Mesenchymal stem cell (in vitro differentiated cells and primary cell): ENCODE measurements around the gene PIGO.
A peak's percentile ranks its signal among the peaks of the same experiment; 100 is the strongest.

Experiments used
- DNase-seq: peaks from one replicate; pipeline ENCODE4 v3.0.0-alpha.2; 2013
- H2AFZ ChIP-seq: one replicate; pipeline ENCODE4 v1.6.1; 2013; ENCODE audit warnings: low read depth, mild to moderate bottlenecking, control low read depth, inconsistent platforms, low read length, moderate library complexity
- H2AK5ac ChIP-seq: 2 replicates; pipeline ENCODE4 v1.6.1; 2013; ENCODE audit warnings: low read length, moderate library complexity, mild to moderate bottlenecking, inconsistent platforms; ENCODE audit not compliant: severe bottlenecking
- H2BK120ac ChIP-seq: one replicate; pipeline ENCODE4 v1.6.1; 2013; ENCODE audit warnings: low read depth, mild to moderate bottlenecking, inconsistent platforms, low read length, moderate library complexity
- H2BK12ac ChIP-seq, 2 experiments: one replicate each; pipeline ENCODE4 v1.6.1; 2013; ENCODE audit warnings: inconsistent platforms in 2 of 2, low read length in 2 of 2, mild to moderate bottlenecking in 2 of 2, moderate library complexity in 2 of 2, control low read depth in 1 of 2
- H2BK15ac ChIP-seq: one replicate; pipeline ENCODE4 v1.6.1; 2013; ENCODE audit warnings: mild to moderate bottlenecking, low read depth, inconsistent platforms; ENCODE audit not compliant: poor library complexity, severe bottlenecking
- H2BK5ac ChIP-seq: 2 replicates; pipeline ENCODE4 v1.6.1; 2013; ENCODE audit warnings: low read depth, mild to moderate bottlenecking, low read length, control low read depth, inconsistent platforms; ENCODE audit not compliant: poor library complexity, severe bottlenecking
- H3K14ac ChIP-seq, 2 experiments: one replicate each; pipeline ENCODE4 v1.6.1; 2013; ENCODE audit warnings: inconsistent platforms in 2 of 2, low read length in 2 of 2, control low read depth in 1 of 2, mild to moderate bottlenecking in 1 of 2, moderate library complexity in 1 of 2
- H3K18ac ChIP-seq, 2 experiments: one replicate each; pipeline ENCODE4 v1.6.1; 2013; ENCODE audit warnings: inconsistent platforms in 2 of 2, low read length in 2 of 2, control low read depth in 1 of 2, low read depth in 1 of 2, mild to moderate bottlenecking in 1 of 2
- H3K23ac ChIP-seq, 2 experiments: one replicate each; pipeline ENCODE4 v1.6.1; 2013; ENCODE audit warnings: inconsistent platforms in 2 of 2, low read length in 2 of 2, mild to moderate bottlenecking in 2 of 2, moderate library complexity in 2 of 2, control low read depth in 1 of 2
- H3K27ac ChIP-seq: 2 replicates; pipeline ENCODE4 v1.5.1; 2013; ENCODE audit warnings: mild to moderate bottlenecking, moderate library complexity, low read length, control low read depth, inconsistent platforms; ENCODE audit not compliant: poor library complexity, severe bottlenecking
- H3K27me3 ChIP-seq, 2 experiments: 2 replicates each; pipeline versions ENCODE4 v1.6.1 to v1.7.0; 2013; ENCODE audit warnings: low read length in 2 of 2, mild to moderate bottlenecking in 2 of 2, moderate library complexity in 2 of 2, control low read depth in 1 of 2, inconsistent platforms in 1 of 2; ENCODE audit not compliant: control insufficient read depth in 1 of 2, insufficient read depth in 1 of 2
- H3K36me3 ChIP-seq, 2 experiments: 2 replicates each; pipeline versions ENCODE4 v1.6.1 to v1.7.0; 2013; ENCODE audit warnings: low read length in 2 of 2, control low read depth in 1 of 2, inconsistent platforms in 1 of 2, low read depth in 1 of 2, mild to moderate bottlenecking in 1 of 2; ENCODE audit not compliant: insufficient read depth in 2 of 2, control insufficient read depth in 1 of 2
- H3K4ac ChIP-seq, 2 experiments: one replicate each; pipeline ENCODE4 v1.6.1; 2013; ENCODE audit warnings: inconsistent platforms in 2 of 2, low read length in 2 of 2, mild to moderate bottlenecking in 2 of 2, moderate library complexity in 2 of 2, control low read depth in 1 of 2, low read depth in 1 of 2
- H3K4me1 ChIP-seq: 2 replicates; pipeline ENCODE4 v1.6.1; 2013; ENCODE audit warnings: low read depth, low read length, control low read depth; ENCODE audit not compliant: control insufficient read depth, insufficient read depth
- H3K4me2 ChIP-seq: 2 replicates; pipeline ENCODE4 v1.6.1; 2013; ENCODE audit warnings: low read length, mild to moderate bottlenecking, inconsistent platforms; ENCODE audit not compliant: poor library complexity, severe bottlenecking
- H3K4me3 ChIP-seq, 2 experiments: 2 replicates each; pipeline versions ENCODE4 v1.5.1 to v1.7.0; 2013; ENCODE audit warnings: low read length in 2 of 2, mild to moderate bottlenecking in 2 of 2, control low read depth in 1 of 2, low read depth in 1 of 2; ENCODE audit not compliant: insufficient read depth in 1 of 2
- H3K79me1 ChIP-seq: replicated peaks from 2 replicates; pipeline ENCODE4 v1.6.1; 2013; ENCODE audit warnings: mild to moderate bottlenecking, control low read depth, low read length, inconsistent platforms; ENCODE audit not compliant: poor library complexity, severe bottlenecking
- H3K9ac ChIP-seq: 2 replicates; pipeline ENCODE4 v1.7.0; 2013; ENCODE audit warnings: mild to moderate bottlenecking, low read length, moderate library complexity
- H3K9me3 ChIP-seq: 2 replicates; pipeline ENCODE4 v1.7.0; 2013; ENCODE audit warnings: mild to moderate bottlenecking, low read length; ENCODE audit not compliant: control insufficient read depth
- H4K8ac ChIP-seq: one replicate; pipeline ENCODE4 v1.6.1; 2013; ENCODE audit warnings: inconsistent platforms, mild to moderate bottlenecking, low read length, moderate library complexity
- H4K91ac ChIP-seq: one replicate; pipeline ENCODE4 v1.6.1; 2013; ENCODE audit warnings: mild to moderate bottlenecking, low read length, inconsistent platforms
- WGBS: methylation state at CpG from one replicate; pipeline ENCODE4 v1.1.7; 2013; ENCODE audit warnings: mixed read lengths; 5-methylcytosine and 5-hydroxymethylcytosine counted together

The PIGO gene

DNA sequence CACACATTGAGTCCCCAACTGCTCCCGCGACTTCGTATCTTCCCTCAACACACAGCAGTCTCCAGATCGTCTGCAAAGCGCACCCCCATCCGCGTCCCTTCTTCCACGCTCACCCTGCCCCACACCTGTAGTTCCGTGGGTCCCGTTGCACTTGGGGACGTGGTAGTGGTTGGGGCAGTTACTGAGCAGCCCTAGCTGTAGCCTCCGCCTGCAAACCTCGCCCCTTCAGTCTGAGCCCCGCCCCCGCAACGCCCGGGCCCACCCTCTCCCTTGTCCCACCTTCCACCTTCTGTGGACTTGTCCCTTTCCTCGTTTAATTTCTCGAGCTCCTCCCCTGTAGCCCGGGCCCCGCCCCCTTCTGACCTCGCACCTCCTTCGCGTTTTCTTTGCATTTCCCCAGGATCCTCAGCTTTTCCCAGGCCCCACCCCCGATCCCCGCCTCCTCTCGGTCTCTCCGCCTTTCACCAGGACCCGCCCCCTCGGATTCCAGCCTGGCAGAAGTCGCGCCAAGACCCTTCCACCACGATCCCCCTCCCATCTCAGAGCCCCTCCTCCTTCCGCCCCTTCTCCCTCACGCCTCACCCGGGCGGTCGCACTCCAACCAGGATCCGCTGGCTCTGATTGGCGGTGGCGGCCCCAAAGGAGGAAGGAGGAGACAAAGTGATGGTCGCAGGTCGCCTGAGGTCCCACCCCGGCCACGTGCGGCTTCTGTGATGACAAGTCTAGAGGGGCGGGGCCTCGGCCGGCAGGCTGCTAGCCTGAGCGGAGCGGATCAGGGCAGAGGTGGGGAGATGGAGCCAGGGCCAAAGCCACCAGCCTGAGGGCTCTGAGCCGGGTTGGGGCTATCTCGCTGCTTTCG lies 19.5 kb upstream of the PIGO start, which contains the start of gene ATOSB:
TSS of gene ATOSB (minus strand) at position 183 of the 859 bp plus-strand sequence. CDS start 7,588 bp downstream, outside the sequence.
- under 1% methylated on average over 54 of the region's 54 CpGs for WGBS

DNA sequence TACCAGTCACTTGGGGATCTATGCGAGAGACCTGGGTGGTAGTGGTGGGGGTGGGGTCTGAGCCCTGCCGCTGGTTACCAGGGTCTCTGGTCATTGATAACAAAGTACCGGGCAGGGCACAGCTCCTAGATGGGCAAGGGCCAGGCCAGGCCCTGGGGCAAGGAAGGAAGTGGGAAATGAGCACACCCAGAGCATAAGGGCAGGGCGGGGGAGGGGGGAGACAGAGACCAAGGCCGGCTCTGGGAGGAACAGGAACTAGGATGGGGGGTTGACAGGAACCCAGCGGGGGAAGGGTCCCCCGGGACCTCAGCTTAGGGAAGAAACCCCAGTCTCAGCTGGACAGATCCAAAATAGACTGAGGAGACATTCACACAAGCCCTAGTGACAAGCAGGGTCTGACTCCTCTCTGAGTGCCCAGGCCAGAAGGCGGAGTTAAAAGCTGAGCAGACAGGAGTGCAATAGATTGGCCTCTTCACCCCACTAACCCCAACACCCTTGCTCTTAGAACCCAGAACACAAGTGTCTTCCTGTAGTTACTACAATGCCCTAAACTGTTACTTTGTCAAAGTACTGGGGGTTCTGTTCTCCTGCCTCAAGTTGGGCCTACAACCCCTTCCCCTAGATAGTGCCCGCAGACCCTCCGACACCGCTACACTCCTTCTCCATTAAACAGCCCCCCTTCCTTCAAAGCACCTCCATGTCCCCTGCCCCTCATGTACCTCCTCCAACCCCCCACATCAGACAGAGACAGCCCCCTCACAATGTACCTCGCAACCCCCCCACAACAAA lies 18.6 kb upstream of the PIGO start:
- peak overlapping the region; percentile 82 for H2BK15ac ChIP-seq
- H3K14ac ChIP-seq = peak overlapping the region in 1 of 2 experiments; percentile 93
- peak overlapping the region; percentile 93 for H3K27ac ChIP-seq
- peak overlapping the region; percentile 80 to 96 for H3K4ac ChIP-seq
- peak overlapping the region; percentile 85 for H4K91ac ChIP-seq
- H3K4me1 ChIP-seq = peaks cover 27% of the 10 kb centered on the region
- no peaks in the 10 kb centered on the region for H3K36me3 ChIP-seq
- whole genome bisulfite sequencing = 18% methylated on average over 12 of the region's 12 CpGs
- peak overlapping the region; percentile 62 for H2AK5ac ChIP-seq
- no peaks in the 10 kb centered on the region for H3K27me3 ChIP-seq
- DNase-seq = peak; percentile 79
- peak overlapping the region; percentile 81 for H4K8ac ChIP-seq
- peak overlapping the region; percentile 87 to 96 for H3K4me3 ChIP-seq
- H3K23ac ChIP-seq = no peak overlapping the region
- peak overlapping the region; percentile 61 to 66 for H2BK12ac ChIP-seq
- H3K79me1 ChIP-seq = peaks cover 4% of the 10 kb centered on the region
- H3K4me2 ChIP-seq = peak overlapping the region; percentile 89
- peak overlapping the region; percentile 74 for H2BK120ac ChIP-seq
- peak overlapping the region; percentile 69 for H2BK5ac ChIP-seq
- peak overlapping the region; percentile 92 for H3K9ac ChIP-seq
- no peak overlapping the region for H2AFZ ChIP-seq
- no peaks in the 10 kb centered on the region for H3K9me3 ChIP-seq
- H3K18ac ChIP-seq = peak overlapping the region; percentile 85 to 96

More for the DNA sequence above, 19.5 kb upstream of the PIGO start, which contains the start of gene ATOSB:
- no peaks in the 10 kb centered on the region for H3K27me3 ChIP-seq
- H3K36me3 ChIP-seq = no peaks in the 10 kb centered on the region
- H4K8ac ChIP-seq = peak within 1 kb of the TSS; percentile 82
- peak within 1 kb of the TSS; percentile 85 to 96 for H3K18ac ChIP-seq
- H3K4me2 ChIP-seq = peak within 1 kb of the TSS; percentile 89
- peak within 1 kb of the TSS; percentile 69 for H2BK5ac ChIP-seq
- DNase-seq = peak; percentile 99
- peak within 1 kb of the TSS; percentile 74 for H2BK120ac ChIP-seq
- H2BK15ac ChIP-seq = peak within 1 kb of the TSS; percentile 82
- peak within 1 kb of the TSS; percentile 85 for H4K91ac ChIP-seq
- H2AK5ac ChIP-seq = peak within 1 kb of the TSS; percentile 62
- H3K4ac ChIP-seq = peak within 1 kb of the TSS; percentile 80 to 96
- H3K9ac ChIP-seq = peak within 1 kb of the TSS; percentile 92
- peaks cover 21% of the 10 kb centered on the region for H3K4me1 ChIP-seq
- peak within 1 kb of the TSS; percentile 93 for H3K27ac ChIP-seq
- no peaks in the 10 kb centered on the region for H3K9me3 ChIP-seq
- H3K79me1 ChIP-seq = peaks cover 2% of the 10 kb centered on the region
- no peak within 1 kb of the TSS for H3K23ac ChIP-seq
- H3K4me3 ChIP-seq = peak within 1 kb of the TSS; percentile 87 to 96
- H3K14ac ChIP-seq = peak within 1 kb of the TSS in 1 of 2 experiments; percentile 94
- H2BK12ac ChIP-seq = peak within 1 kb of the TSS; percentile 61 to 89
- peak within 1 kb of the TSS; percentile 79 for H2AFZ ChIP-seq

DNA sequence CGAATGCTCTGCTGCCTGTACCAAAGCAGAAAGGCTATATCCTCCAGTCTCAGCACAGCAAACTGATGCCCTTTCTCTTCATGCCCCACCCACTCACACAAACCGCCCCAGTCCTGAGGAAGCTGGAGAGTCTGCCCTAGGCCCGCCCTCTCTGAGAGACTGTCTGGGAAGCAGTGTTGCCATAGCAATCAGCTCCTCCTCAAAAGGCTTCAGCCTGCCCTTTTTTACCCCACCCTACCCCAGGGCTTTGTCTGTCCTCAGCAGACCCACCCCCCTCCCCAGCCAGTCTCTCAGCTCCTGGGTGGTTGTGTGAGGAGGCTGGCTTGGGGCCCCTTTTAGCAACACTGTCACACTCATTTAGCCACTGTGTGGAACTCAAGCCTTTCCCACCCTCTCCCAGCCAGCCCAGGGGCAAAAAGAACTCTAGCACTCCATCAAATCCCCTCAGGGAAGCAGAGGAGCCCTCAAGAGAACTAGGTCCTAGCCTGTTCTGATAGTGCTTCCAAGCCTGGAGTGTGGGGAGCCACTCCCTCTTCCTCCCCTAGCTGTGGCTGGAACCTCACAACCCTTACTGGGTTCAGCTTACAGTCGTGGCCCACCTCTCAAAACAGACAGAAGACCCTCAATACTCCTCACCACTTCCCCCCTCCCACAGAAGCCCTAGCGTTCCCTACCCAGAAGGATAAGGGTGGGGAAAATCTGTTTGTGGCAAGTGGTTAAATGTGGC lies 17.9 kb upstream of the PIGO start:
- Histone ChIP-seq H2AK5ac (peak overlapping the region; percentile 62), H3K4ac (peak overlapping the region; percentile 27 to 96), H4K91ac (peak overlapping the region; percentile 85), H3K4me1 (peaks cover 33% of the 10 kb centered on the region), H3K9ac (peak overlapping the region; percentile 92), H3K23ac (peak overlapping the region in 1 of 2 experiments; percentile 27), H3K79me1 (peaks cover 7% of the 10 kb centered on the region), H2BK12ac (peak overlapping the region; percentile 61 to 91), H3K18ac (peak overlapping the region; percentile 37 to 96), H3K27me3 (no peaks in the 10 kb centered on the region), H3K27ac (peak overlapping the region; percentile 93), H2AFZ (no peak overlapping the region), H3K4me3 (peak overlapping the region; percentile 87 to 96), H2BK5ac (no peak overlapping the region), H2BK120ac (peak overlapping the region; percentile 74), H3K36me3 (peaks cover 2 to 3% of the 10 kb centered on the region in 2 experiments), H3K9me3 (no peaks in the 10 kb centered on the region), H3K14ac (peak overlapping the region in 1 of 2 experiments; percentile 41), H3K4me2 (peak overlapping the region; percentile 89), H4K8ac (peak overlapping the region; percentile 81), H2BK15ac (peak overlapping the region; percentile 82)
- DNase-seq = peak; percentile 99
- WGBS = 0% methylated on average over 4 of the region's 5 CpGs
